Left lung (tissue), 10 donors: ENCODE measurements around the gene REEP3. TPM values are rescaled to one million over a fixed set of nuclear protein-coding genes. Genes with fewer than 3 reads are reported as not detected.

Experiments used
- ATAC-seq: fragments of 200-7000 bp; cut with Tn5 transposase; one replicate; pipeline ENCODE4 v1.9.1; 2020; ENCODE audit warnings: moderate library complexity
- DNase-seq, 4 donors: peaks; one replicate each; pipeline ENCODE4 v3.0.0-alpha.2; 2013 to 2020
- H3K27ac ChIP-seq, 2 donors: fragments of 200-600 bp; sonication (generic) in 1 of 2; one replicate each; pipeline versions ENCODE4 v1.5.0 to v1.8.0; 2020 to 2021
- H3K27me3 ChIP-seq, 2 donors: fragments of 200-600 bp; sonication (generic) in 1 of 2; one replicate each; pipeline versions ENCODE4 v1.5.0 to v1.8.0; 2020 to 2021
- H3K36me3 ChIP-seq, 2 donors: fragments of 200-600 bp; sonication (generic) in 1 of 2; one replicate each; pipeline versions ENCODE4 v1.5.0 to v1.8.0; 2020 to 2021
- H3K4me1 ChIP-seq, 2 donors: fragments of 200-600 bp; one replicate each; pipeline ENCODE4 v1.8.0; 2021
- H3K4me3 ChIP-seq, 2 donors: fragments of 200-600 bp; sonication (generic) in 1 of 2; one replicate each; pipeline versions ENCODE4 v1.5.0 to v1.8.0; 2020 to 2021; ENCODE audit warnings: mild to moderate bottlenecking in 1 of 2
- H3K9me3 ChIP-seq, 2 donors: fragments of 200-600 bp; sonication (generic) in 1 of 2; one replicate each; pipeline versions ENCODE4 v1.5.0 to v1.8.0; 2020 to 2021
- intact Hi-C, 2 donors: fragments of 100-400 bp; cut with DNase I; formaldehyde crosslinking; loops; one replicate each; pipeline versions ENCODE4 v1.11.2 to v1.14.2; 2022
- polyA plus RNA-seq, 6 donors: library from polyadenylated mRNA; unstranded; fragments of 120-200 nt; gene quantifications; one replicate each; pipeline ENCODE4 v1.2.1, GENCODE V29; 2013; ENCODE audit not compliant: insufficient read length in 6 of 6
- total RNA-seq, 2 donors: library from RNA; stranded (reverse); fragmentation: NEBNext Ultra II Directional; extraction: Animal tissue kit (Norgen Biotek cat#: 25700); gene quantifications; one replicate each; pipeline ENCODE4 v1.2.1, GENCODE V29; 2021
- TF ChIP-seq, protein P1 (sequence below), 2 donors: fragments of 200-600 bp; sonication (generic) in 1 of 2; IDR thresholded peaks; one replicate each; pipeline versions ENCODE4 v1.5.0 to v1.8.0; 2021; ENCODE audit warnings: antibody characterized with exemption in 2 of 2
- donor health status: DM: no; HTN: yes; CAD: no.
- donor health status: DM: no; HTN: no; CAD: no.

Gene REEP3
- total and polyA plus RNA-seq, 8 donors: 29.3 to 57.8 (median 38.2) TPM

DNA sequence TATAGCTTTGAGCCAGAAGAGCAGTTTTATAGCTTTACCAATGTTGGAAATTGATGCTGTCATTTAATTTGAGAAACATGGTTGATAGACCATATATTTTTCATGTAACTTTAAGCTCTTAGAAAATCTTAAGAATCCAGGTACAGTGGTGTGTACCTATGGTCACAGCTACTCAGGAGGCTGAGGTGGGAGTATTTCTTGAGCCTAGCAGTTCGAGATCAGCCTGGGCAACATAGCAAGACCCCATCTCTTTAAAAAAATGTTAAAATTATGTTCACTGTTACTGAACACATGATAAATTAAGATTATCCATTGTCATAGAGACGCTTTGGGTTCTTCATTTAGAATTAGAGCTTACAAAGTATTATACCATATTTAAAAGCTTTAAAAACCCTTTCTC is 18.2 kb downstream of the REEP3 start:
- Histone ChIP-seq H3K27me3 (no peaks in the 10 kb centered on the region), H3K27ac (no peak overlapping the region), H3K36me3 (no peaks in the 10 kb centered on the region), H3K9me3 (no peaks in the 10 kb centered on the region), H3K4me3 (no peak overlapping the region), H3K4me1 (peaks cover 0 to 6% of the 10 kb centered on the region in 2 donors)
- intact Hi-C loops: no loop called here
- TF ChIP-seq, protein P1, sequence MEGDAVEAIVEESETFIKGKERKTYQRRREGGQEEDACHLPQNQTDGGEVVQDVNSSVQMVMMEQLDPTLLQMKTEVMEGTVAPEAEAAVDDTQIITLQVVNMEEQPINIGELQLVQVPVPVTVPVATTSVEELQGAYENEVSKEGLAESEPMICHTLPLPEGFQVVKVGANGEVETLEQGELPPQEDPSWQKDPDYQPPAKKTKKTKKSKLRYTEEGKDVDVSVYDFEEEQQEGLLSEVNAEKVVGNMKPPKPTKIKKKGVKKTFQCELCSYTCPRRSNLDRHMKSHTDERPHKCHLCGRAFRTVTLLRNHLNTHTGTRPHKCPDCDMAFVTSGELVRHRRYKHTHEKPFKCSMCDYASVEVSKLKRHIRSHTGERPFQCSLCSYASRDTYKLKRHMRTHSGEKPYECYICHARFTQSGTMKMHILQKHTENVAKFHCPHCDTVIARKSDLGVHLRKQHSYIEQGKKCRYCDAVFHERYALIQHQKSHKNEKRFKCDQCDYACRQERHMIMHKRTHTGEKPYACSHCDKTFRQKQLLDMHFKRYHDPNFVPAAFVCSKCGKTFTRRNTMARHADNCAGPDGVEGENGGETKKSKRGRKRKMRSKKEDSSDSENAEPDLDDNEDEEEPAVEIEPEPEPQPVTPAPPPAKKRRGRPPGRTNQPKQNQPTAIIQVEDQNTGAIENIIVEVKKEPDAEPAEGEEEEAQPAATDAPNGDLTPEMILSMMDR (IDR thresholded peaks at IDR 0.05): no peak
- DNase-seq: no peak
- ATAC-seq: no peak

DNA sequence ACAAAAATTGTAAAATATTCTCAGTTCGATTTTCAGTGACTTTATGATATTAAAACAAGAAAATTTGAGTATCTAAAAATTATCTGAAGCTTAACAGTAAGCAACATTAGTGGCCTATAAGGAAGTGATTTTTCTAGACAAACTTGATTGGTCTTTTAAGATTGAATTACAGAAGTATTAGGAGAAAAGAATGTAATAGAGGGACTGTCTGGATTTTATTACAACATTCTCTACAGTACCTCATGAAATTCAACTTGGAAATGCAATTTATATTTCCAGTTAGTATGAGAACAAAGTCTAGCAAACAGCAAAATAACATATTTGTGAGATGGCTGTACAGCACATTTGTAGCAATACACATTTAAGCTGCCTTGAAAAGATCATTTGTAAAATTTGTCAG is 18.8 kb downstream of the REEP3 start:
- TF ChIP-seq, protein P1 (IDR thresholded peaks at IDR 0.05): no peak
- Histone ChIP-seq H3K27ac (no peak overlapping the region), H3K4me3 (no peak overlapping the region), H3K27me3 (no peaks in the 10 kb centered on the region), H3K9me3 (no peaks in the 10 kb centered on the region), H3K36me3 (no peaks in the 10 kb centered on the region), H3K4me1 (peaks cover 0 to 10% of the 10 kb centered on the region in 2 donors)
- no peak for DNase-seq
- intact Hi-C loops: no loop called here
- no peak for ATAC-seq

DNA sequence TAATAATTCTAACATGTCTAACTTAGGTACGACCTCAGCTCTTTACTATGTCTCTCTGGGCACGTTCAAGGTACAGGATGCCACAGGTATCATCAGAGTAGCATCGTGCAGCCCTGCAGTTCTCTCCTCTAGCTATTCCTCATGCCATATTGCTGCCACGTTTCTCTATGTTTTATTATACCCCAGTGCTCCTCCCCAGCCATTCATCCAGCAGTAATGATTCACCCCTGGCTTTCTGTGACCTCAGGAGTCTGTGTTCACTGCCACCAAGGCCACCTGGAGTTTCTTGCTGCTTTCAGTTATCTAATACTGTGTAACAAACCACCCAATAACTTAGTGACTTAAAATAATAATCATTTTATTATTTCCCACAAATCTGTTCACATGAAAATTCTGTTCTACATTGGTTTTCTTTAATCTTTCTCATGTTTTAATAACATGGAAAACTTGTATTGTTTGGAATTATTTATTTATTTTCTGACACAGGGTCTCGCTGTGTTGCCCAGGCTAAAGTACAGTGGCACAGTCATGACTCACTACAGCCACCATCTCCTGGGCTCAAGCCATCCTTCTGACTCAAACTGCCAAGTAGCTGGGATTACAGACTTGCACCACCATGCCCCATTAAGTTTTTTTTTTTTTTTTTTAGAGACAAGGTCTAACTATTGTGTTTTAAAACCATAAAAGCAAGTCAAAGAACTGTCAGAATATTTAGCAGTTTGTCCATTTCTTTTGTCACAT is 21.8 kb downstream of the REEP3 start:
- DNase-seq (no peak), ATAC-seq (peak; percentile 25)
- TF ChIP-seq, protein P1 (IDR thresholded peaks at IDR 0.05): no peak
- H3K4me3 ChIP-seq: no peak overlapping the region
- peaks cover 0 to 10% of the 10 kb centered on the region in 2 donors for H3K4me1 ChIP-seq
- H3K27ac ChIP-seq: no peak overlapping the region
- intact Hi-C loops: no loop called here
- no peaks in the 10 kb centered on the region for H3K9me3 ChIP-seq
- no peaks in the 10 kb centered on the region for H3K27me3 ChIP-seq
- no peaks in the 10 kb centered on the region for H3K36me3 ChIP-seq

DNA sequence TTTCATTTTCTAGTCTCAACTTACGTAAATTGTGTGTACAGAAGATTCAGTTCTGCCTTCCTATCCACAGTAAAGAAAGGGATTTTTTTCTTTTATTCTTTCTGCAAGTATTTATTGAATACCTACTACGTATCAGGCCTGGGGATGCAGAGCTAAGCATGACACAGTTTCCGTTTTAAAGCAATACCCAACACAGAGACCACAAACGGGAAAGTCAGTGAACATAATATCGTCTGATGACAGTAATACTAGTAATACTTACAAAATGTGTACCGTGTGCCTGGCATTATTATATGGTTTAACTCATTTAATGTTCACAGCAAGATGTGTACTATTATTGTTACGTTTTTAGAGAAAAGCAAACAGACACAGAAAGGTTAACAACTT is 22.4 kb downstream of the REEP3 start:
- intact Hi-C loops: no loop called here
- Histone ChIP-seq H3K36me3 (no peaks in the 10 kb centered on the region), H3K9me3 (no peaks in the 10 kb centered on the region), H3K4me1 (peaks cover 0 to 10% of the 10 kb centered on the region in 2 donors), H3K4me3 (no peak overlapping the region), H3K27ac (no peak overlapping the region), H3K27me3 (no peaks in the 10 kb centered on the region)
- TF ChIP-seq, protein P1 (IDR thresholded peaks at IDR 0.05): no peak
- ATAC-seq (no peak), DNase-seq (no peak)

DNA sequence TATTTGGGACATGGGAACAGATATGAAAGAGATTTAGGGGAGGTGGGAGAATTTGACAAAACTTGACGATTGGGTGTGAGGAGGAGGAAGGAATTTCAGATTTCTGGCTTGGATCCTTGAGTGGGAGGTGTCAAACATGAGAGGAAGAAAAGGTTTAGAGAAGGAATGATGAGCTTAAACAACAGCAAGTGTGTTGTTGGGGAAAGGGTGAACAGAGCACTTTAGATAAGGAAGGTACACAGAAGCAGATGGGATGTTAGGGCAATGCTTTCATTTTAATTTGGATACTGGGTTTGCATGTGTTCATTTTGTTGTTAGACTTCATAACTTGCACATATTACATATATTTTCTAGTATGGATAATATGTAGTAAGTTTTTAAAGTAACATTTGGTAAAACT is 23.2 kb downstream of the REEP3 start:
- Histone ChIP-seq H3K4me1 (peaks cover 0 to 10% of the 10 kb centered on the region in 2 donors), H3K27ac (no peak overlapping the region), H3K9me3 (no peaks in the 10 kb centered on the region), H3K4me3 (no peak overlapping the region), H3K36me3 (no peaks in the 10 kb centered on the region), H3K27me3 (no peaks in the 10 kb centered on the region)
- intact Hi-C loops: no loop called here
- ATAC-seq (no peak), DNase-seq (no peak)
- TF ChIP-seq, protein P1 (IDR thresholded peaks at IDR 0.05): no peak
